ENCODE results near the gene CDK17. TPM values are rescaled to one million over a fixed set of nuclear protein-coding genes. Genes with fewer than 3 reads are reported as not detected.
A peak's percentile ranks its signal among the peaks of the same experiment; 100 is the strongest.

Gene CDK17
- total RNA-seq, 4 donors from 2014 or later: 65.1 to 89.4 (median 71.2) TPM

- Histone ChIP-seq H3K36me3 (no peaks in the 10 kb centered on the region), H3K9me3 (no peaks in the 10 kb centered on the region), H3K27ac (no peak overlapping the region), H3K4me3 (no peak overlapping the region), H3K4me1 (no peaks in the 10 kb centered on the region), H3K27me3 (no peaks in the 10 kb centered on the region)
- no peak for DNase-seq (ENCODE audit: low spot score in 2 of 2)
- TF ChIP-seq POLR2A (IDR thresholded peaks at IDR 0.05): no peak
- 65 to 80% methylated on average over 3 of the region's 3 CpGs for WGBS, 2 donors
Observed at GRCh38 chr12:96425321-96425720, 25.1 kb upstream of the CDK17 start.

GRCh38 chr12:96424601-96425000 is 24.4 kb upstream of the CDK17 start:
- TF ChIP-seq EP300 (IDR thresholded peaks at IDR 0.05) (no peak), CTCF (IDR thresholded peaks at IDR 0.05) (no peak), POLR2A (IDR thresholded peaks at IDR 0.05) (no peak)
- H3K4me3 ChIP-seq: no peak overlapping the region
- H3K36me3 ChIP-seq: no peaks in the 10 kb centered on the region
- no peak for DNase-seq (ENCODE audit: low spot score in 2 of 2)
- 96 to 97% methylated on average over 3 of the region's 3 CpGs for WGBS, 2 donors
- H3K9me3 ChIP-seq: no peaks in the 10 kb centered on the region
- no peaks in the 10 kb centered on the region for H3K27me3 ChIP-seq
- H3K4me1 ChIP-seq: no peaks in the 10 kb centered on the region
- H3K27ac ChIP-seq: no peak overlapping the region

GRCh38 chr12:96422192-96422591 is 22.0 kb upstream of the CDK17 start:
- H3K27me3 ChIP-seq: no peaks in the 10 kb centered on the region
- H3K27ac ChIP-seq: no peak overlapping the region
- no peak overlapping the region for H3K4me3 ChIP-seq
- WGBS, 2 donors: 55 to 60% methylated on average over 2 of the region's 2 CpGs
- TF ChIP-seq CTCF (IDR thresholded peaks at IDR 0.05): no peak
- no peak for TF ChIP-seq POLR2A (IDR thresholded peaks at IDR 0.05)
- TF ChIP-seq EP300 (IDR thresholded peaks at IDR 0.05): no peak
- H3K9me3 ChIP-seq: no peaks in the 10 kb centered on the region
- no peaks in the 10 kb centered on the region for H3K4me1 ChIP-seq
- no peaks in the 10 kb centered on the region for H3K36me3 ChIP-seq
- no peak for DNase-seq (ENCODE audit: low spot score in 2 of 2)

- no peaks in the 10 kb centered on the region for H3K4me1 ChIP-seq
- no peaks in the 10 kb centered on the region for H3K36me3 ChIP-seq
- H3K4me3 ChIP-seq: peak overlapping the region in 2 of 4 donors; percentile 6 to 11
- no peaks in the 10 kb centered on the region for H3K9me3 ChIP-seq
- DNase-seq (ENCODE audit: low spot score in 2 of 2): no peak
- no peaks in the 10 kb centered on the region for H3K27me3 ChIP-seq
- no peak for TF ChIP-seq POLR2A (IDR thresholded peaks at IDR 0.05)
- no peak for TF ChIP-seq CTCF (IDR thresholded peaks at IDR 0.05)
- no peak for TF ChIP-seq EP300 (IDR thresholded peaks at IDR 0.05)
- peak overlapping the region in 2 of 4 donors; percentile 7 to 26 for H3K27ac ChIP-seq
- 75 to 76% methylated on average over 6 of the region's 6 CpGs for WGBS, 2 donors
Observed at GRCh38 chr12:96421014-96421413, 20.8 kb upstream of the CDK17 start.

GRCh38 chr12:96420277-96420835 is 20.1 kb upstream of the CDK17 start:
- WGBS, 2 donors: 76 to 80% methylated on average over 7 of the region's 7 CpGs
- TF ChIP-seq EP300 (IDR thresholded peaks at IDR 0.05) (no peak), CTCF (IDR thresholded peaks at IDR 0.05) (no peak), POLR2A (IDR thresholded peaks at IDR 0.05) (no peak)
- no peaks in the 10 kb centered on the region for H3K4me1 ChIP-seq
- H3K36me3 ChIP-seq: no peaks in the 10 kb centered on the region
- H3K9me3 ChIP-seq: no peaks in the 10 kb centered on the region
- no peak overlapping the region for H3K4me3 ChIP-seq
- no peak for DNase-seq (ENCODE audit: low spot score in 2 of 2)
- H3K27ac ChIP-seq: peak overlapping the region in 1 of 4 donors; percentile 26
- H3K27me3 ChIP-seq: no peaks in the 10 kb centered on the region

All from tibial nerve (tissue), 4 donors.